HepG2 (cell line): ENCODE results near the gene PLD1. TPM values are rescaled to one million over a fixed set of nuclear protein-coding genes. Genes with fewer than 3 reads are reported as not detected.

Experiments
- MIXL1 ChIP-seq: IDR thresholded peaks from 2 replicates; pipeline ENCODE4 v1.6.1; 2016
- PCBP2 ChIP-seq: fragments of 200-400 bp; formaldehyde crosslinking; optimal IDR thresholded peaks from 2 replicates; pipeline ENCODE3; 2018; ENCODE audit warnings: low read length, low read depth; ENCODE audit not compliant: poor library complexity, severe bottlenecking
- TCF7 ChIP-seq: sonication (generic); IDR thresholded peaks from 2 replicates; pipeline ENCODE4 v1.6.1; 2016; ENCODE audit warnings: antibody characterized with exemption, low read depth
- ZBTB2 ChIP-seq: sonication (generic); formaldehyde crosslinking; IDR thresholded peaks from 2 replicates; pipeline ENCODE4 v1.8.0; 2022; ENCODE audit warnings: low read depth, missing genetic modification reagents
- ZBTB8A ChIP-seq: sonication (generic); formaldehyde crosslinking; IDR thresholded peaks from 2 replicates; pipeline ENCODE4 v1.4.0; 2020; ENCODE audit warnings: mild to moderate bottlenecking, low read depth, missing genetic modification reagents, borderline replicate concordance
- ZNF468 ChIP-seq: sonication (generic); formaldehyde crosslinking; IDR thresholded peaks from 2 replicates; pipeline ENCODE4 v1.8.0; 2022; ENCODE audit warnings: mild to moderate bottlenecking, moderate library complexity, missing genetic modification reagents
- ZNF530 ChIP-seq: sonication (generic); formaldehyde crosslinking; IDR thresholded peaks from 2 replicates; pipeline ENCODE4 v1.5.0; 2020; ENCODE audit warnings: low read depth, mild to moderate bottlenecking, missing genetic modification reagents
- ZNF773 ChIP-seq: sonication (generic); formaldehyde crosslinking; IDR thresholded peaks from 2 replicates; pipeline ENCODE4 v1.4.0; 2020; ENCODE audit warnings: missing genetic modification reagents, borderline replicate concordance
- ZSCAN25 ChIP-seq: sonication (generic); formaldehyde crosslinking; IDR thresholded peaks from 2 replicates; pipeline ENCODE4 v1.8.0; 2022; ENCODE audit warnings: mild to moderate bottlenecking, missing genetic modification reagents
- ZXDC ChIP-seq: sonication (generic); formaldehyde crosslinking; IDR thresholded peaks from 2 replicates; pipeline ENCODE4 v1.5.0; 2020; ENCODE audit warnings: mild to moderate bottlenecking, missing genetic modification reagents
- polyA plus RNA-seq, 8 experiments: library from polyadenylated mRNA; depleted of rRNA in 3 of 8; stranded (reverse) in 7 of 8; unstranded in 1 of 8; fragments of >200 nt; fragmentation: Illumina TruSeq in 4 of 8; extraction: Trizol in 4 of 8; gene quantifications; 2 replicates each; pipeline versions ENCODE4 v1.2.1 to v1.2.3, GENCODE V29; 2011 to 2016; ENCODE audit warnings: low read depth in 4 of 8, missing spikeins in 1 of 8, mixed read lengths in 1 of 8; ENCODE audit not compliant: insufficient read depth in 1 of 8
- total RNA-seq, 5 experiments: library from RNA; depleted of rRNA; stranded (reverse); fragments of >200 nt; fragmentation: Illumina TruSeq; extraction: Trizol; gene quantifications; 2 replicates each; pipeline ENCODE4 v1.2.3, GENCODE V29; 2016; ENCODE audit warnings: low read depth in 1 of 5
- TF ChIP-seq, protein P1 (sequence below): sonication (generic); formaldehyde crosslinking; IDR thresholded peaks from 2 replicates; pipeline ENCODE4 v1.4.0; 2020; ENCODE audit warnings: mild to moderate bottlenecking, missing genetic modification reagents
- TF ChIP-seq, protein P2 (sequence below): sonication (generic); formaldehyde crosslinking; IDR thresholded peaks from 2 replicates; pipeline ENCODE4 v1.8.1; 2023; ENCODE audit warnings: mild to moderate bottlenecking, inconsistent platforms, moderate library complexity, missing genetic modification reagents, borderline replicate concordance
- TF ChIP-seq, protein P3 (sequence below): IDR thresholded peaks from 2 replicates; pipeline ENCODE4 v1.6.1; 2016; ENCODE audit warnings: missing biosample characterization, missing genetic modification reagents, low read depth
- TF ChIP-seq, protein P4 (sequence below): sonication (generic); formaldehyde crosslinking; IDR thresholded peaks from 2 replicates; pipeline ENCODE4 v1.8.0; 2022; ENCODE audit warnings: mild to moderate bottlenecking, missing genetic modification reagents, moderate library complexity
- TF ChIP-seq, protein P5 (sequence below), 2 experiments: sonication (generic) in 1 of 2; formaldehyde crosslinking in 1 of 2; IDR thresholded peaks; 2 replicates each; pipeline versions ENCODE4 v1.5.1 to v1.6.1; 2011 to 2020; ENCODE audit warnings: borderline replicate concordance in 1 of 2, low read depth in 1 of 2, low read length in 1 of 2, mild to moderate bottlenecking in 1 of 2, missing genetic modification reagents in 1 of 2, moderate library complexity in 1 of 2

PLD1 gene
- total and polyA plus RNA-seq, 2 of the 13 experiments (the other 11 are each of a cell fraction or from before 2014, with no cell fraction given): 27.1 to 59.4 TPM

- no peak for TF ChIP-seq ZBTB8A (CRISPR knock-in tag)
- TF ChIP-seq, protein P1, sequence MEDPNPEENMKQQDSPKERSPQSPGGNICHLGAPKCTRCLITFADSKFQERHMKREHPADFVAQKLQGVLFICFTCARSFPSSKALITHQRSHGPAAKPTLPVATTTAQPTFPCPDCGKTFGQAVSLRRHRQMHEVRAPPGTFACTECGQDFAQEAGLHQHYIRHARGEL (CRISPR knock-in tag): no peak
- TF ChIP-seq ZBTB2 (CRISPR knock-in tag): 0 out of 2 replicates have a peak, but pooled peaks have one; percentile 49
- TF ChIP-seq, protein P2, sequence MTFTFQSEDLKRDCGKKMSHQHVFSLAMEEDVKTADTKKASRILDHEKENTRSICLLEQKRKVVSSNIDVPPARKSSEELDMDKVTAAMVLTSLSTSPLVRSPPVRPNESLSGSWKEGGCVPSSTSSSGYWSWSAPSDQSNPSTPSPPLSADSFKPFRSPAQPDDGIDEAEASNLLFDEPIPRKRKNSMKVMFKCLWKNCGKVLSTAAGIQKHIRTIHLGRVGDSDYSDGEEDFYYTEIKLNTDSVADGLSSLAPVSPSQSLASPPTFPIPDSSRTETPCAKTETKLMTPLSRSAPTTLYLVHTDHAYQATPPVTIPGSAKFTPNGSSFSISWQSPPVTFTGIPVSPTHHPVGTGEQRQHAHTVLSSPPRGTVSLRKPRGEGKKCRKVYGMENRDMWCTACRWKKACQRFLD (CRISPR knock-in tag): no peak; the same call in 1 of the 2 replicates
- no peak for TF ChIP-seq PCBP2
- TF ChIP-seq, protein P3, sequence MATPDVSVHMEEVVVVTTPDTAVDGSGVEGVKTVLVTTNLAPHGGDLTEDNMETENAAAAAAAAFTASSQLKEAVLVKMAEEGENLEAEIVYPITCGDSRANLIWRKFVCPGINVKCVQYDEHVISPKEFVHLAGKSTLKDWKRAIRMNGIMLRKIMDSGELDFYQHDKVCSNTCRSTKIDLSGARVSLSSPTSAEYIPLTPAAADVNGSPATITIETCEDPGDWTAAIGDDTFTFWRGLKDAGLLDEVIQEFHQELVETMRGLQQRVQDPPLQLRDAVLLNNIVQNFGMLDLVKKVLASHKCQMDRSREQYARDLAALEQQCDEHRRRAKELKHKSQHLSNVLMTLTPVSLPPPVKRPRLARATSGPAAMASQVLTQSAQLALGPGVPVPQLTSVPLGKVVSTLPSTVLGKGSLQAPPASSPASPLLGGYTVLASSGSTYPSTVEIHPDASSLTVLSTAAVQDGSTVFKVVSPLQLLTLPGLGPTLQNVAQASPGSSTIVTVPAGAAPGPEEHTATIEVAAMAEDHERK: no peak
- TF ChIP-seq, protein P4, sequence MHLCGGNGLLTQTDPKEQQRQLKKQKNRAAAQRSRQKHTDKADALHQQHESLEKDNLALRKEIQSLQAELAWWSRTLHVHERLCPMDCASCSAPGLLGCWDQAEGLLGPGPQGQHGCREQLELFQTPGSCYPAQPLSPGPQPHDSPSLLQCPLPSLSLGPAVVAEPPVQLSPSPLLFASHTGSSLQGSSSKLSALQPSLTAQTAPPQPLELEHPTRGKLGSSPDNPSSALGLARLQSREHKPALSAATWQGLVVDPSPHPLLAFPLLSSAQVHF (CRISPR knock-in tag): no peak
- peak; percentile 95 for TF ChIP-seq MIXL1
- no peak for TF ChIP-seq ZSCAN25 (CRISPR knock-in tag)
- TF ChIP-seq ZNF773: no peak
- peak; percentile 94 for TF ChIP-seq TCF7
- TF ChIP-seq ZNF530: no peak
- no peak for TF ChIP-seq ZXDC (CRISPR knock-in tag)
- TF ChIP-seq, protein P5, sequence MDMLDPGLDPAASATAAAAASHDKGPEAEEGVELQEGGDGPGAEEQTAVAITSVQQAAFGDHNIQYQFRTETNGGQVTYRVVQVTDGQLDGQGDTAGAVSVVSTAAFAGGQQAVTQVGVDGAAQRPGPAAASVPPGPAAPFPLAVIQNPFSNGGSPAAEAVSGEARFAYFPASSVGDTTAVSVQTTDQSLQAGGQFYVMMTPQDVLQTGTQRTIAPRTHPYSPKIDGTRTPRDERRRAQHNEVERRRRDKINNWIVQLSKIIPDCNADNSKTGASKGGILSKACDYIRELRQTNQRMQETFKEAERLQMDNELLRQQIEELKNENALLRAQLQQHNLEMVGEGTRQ (IDR thresholded peaks at IDR 0.05; ENCODE audit: low read depth, low read length): no peak
- TF ChIP-seq, protein P5 (CRISPR knock-in tag; IDR thresholded peaks at IDR 0.05; ENCODE audit: borderline replicate concordance): no peak
- TF ChIP-seq ZNF468: no peak
Measured at GRCh38 chr3:171806200-171807128, 3.8 kb downstream of the PLD1 start (continued).
